Osteoblast (primary cell): ENCODE data around the gene ADAMTS13. TPM values are rescaled to one million over a fixed set of nuclear protein-coding genes. Genes with fewer than 3 reads are reported as not detected.

ENCODE experiments used
- DNase-seq: peaks from one replicate; pipeline ENCODE4 v3.0.0; 2011; ENCODE audit warnings: low spot score, mixed read lengths; ENCODE audit not compliant: insufficient read length; ENCODE audit errors: missing footprints
- H2AFZ ChIP-seq: 2 replicates; pipeline ENCODE4 v1.6.0; 2011; ENCODE audit warnings: mild to moderate bottlenecking, low read length
- H3K27ac ChIP-seq: 2 replicates; pipeline ENCODE4 v1.5.1; 2011; ENCODE audit warnings: mild to moderate bottlenecking, low read depth, low read length, moderate library complexity
- H3K27me3 ChIP-seq: 2 replicates; pipeline ENCODE4 v1.6.0; 2012; ENCODE audit warnings: mild to moderate bottlenecking, control low read depth, inconsistent platforms, low read length, moderate library complexity; ENCODE audit not compliant: insufficient read depth
- H3K36me3 ChIP-seq: 2 replicates; pipeline ENCODE4 v1.5.1; 2011; ENCODE audit warnings: mild to moderate bottlenecking, low read length, control low read depth, moderate library complexity; ENCODE audit not compliant: insufficient read depth
- H3K4me1 ChIP-seq: 2 replicates; pipeline ENCODE4 v1.5.1; 2011; ENCODE audit warnings: mild to moderate bottlenecking, low read length, control low read depth, moderate library complexity; ENCODE audit not compliant: insufficient read depth
- H3K4me2 ChIP-seq: 2 replicates; pipeline ENCODE4 v1.6.0; 2011; ENCODE audit warnings: mild to moderate bottlenecking, low read length; ENCODE audit not compliant: insufficient read depth
- H3K4me3 ChIP-seq: fragments of 200-600 bp; sonication (generic); 3 replicates; pipeline ENCODE4 v1.5.1; 2012; ENCODE audit warnings: mild to moderate bottlenecking, low read length, inconsistent platforms; ENCODE audit not compliant: insufficient read depth
- H3K79me2 ChIP-seq: 2 replicates; pipeline ENCODE4 v1.6.0; 2012; ENCODE audit warnings: mild to moderate bottlenecking, low read length, control low read depth, inconsistent platforms; ENCODE audit not compliant: insufficient read depth
- H3K9me3 ChIP-seq: 2 replicates; pipeline ENCODE4 v1.5.1; 2011; ENCODE audit warnings: low read depth, low read length, control low read depth
- H4K20me1 ChIP-seq: 2 replicates; pipeline ENCODE4 v1.6.0; 2012; ENCODE audit warnings: mild to moderate bottlenecking, low read length, control low read depth; ENCODE audit not compliant: insufficient read depth
- CTCF ChIP-seq: IDR thresholded peaks from 2 replicates; pipeline ENCODE4 v1.5.1; 2011; ENCODE audit warnings: mild to moderate bottlenecking, low read depth, low read length, moderate library complexity; ENCODE audit errors: extremely low read depth
- total RNA-seq: library from RNA; depleted of rRNA; stranded (reverse); fragments of >200 nt; gene quantifications from 2 replicates; pipeline ENCODE4 v1.2.3, GENCODE V29; 2012

ADAMTS13 gene
- total RNA-seq, 1 donor, result 1.4 TPM

DNA sequence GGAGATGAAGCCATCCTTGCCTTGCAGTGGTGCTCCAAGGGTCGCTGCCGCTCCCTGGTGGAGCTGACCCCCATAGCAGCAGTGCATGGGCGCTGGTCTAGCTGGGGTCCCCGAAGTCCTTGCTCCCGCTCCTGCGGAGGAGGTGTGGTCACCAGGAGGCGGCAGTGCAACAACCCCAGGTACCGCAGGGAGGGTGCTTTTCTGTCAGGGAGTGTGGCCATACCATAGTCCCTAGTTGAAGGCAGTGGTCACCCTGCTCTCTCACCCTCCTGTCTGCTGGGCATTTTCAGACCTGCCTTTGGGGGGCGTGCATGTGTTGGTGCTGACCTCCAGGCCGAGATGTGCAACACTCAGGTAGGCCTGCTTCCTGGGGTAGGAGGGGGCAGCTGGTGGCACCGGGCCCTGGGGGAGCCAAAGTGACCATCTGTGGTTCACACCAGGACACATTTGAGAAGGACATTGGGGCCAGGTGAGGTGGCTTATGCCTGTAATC lies 11.2 kb downstream of the ADAMTS13 start:
- Histone ChIP-seq H3K36me3 (no peaks in the 10 kb centered on the region), H3K4me3 (no peak overlapping the region), H3K9me3 (no peaks in the 10 kb centered on the region), H3K4me2 (no peak overlapping the region), H3K4me1 (no peaks in the 10 kb centered on the region), H2AFZ (no peak overlapping the region), H3K27me3 (peaks cover 4% of the 10 kb centered on the region), H3K79me2 (no peaks in the 10 kb centered on the region), H4K20me1 (no peaks in the 10 kb centered on the region), H3K27ac (no peak overlapping the region)
- DNase-seq, result peak; percentile 76
- TF ChIP-seq CTCF, result no peak

DNA sequence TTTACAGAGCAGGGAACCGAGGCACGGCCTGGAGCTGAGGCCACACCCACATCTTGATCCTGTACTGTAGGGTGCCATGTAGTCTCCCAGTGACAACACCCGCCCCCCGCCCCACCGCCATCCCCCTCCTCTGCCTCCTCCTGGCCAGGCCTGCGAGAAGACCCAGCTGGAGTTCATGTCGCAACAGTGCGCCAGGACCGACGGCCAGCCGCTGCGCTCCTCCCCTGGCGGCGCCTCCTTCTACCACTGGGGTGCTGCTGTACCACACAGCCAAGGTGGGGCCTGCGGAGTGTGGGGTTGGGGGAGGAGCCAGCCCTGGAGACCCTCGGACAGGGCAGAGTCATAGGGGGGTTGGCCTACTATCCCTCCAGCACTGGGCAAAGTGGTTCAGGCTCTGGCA lies 14.5 kb downstream of the ADAMTS13 start:
- H3K4me2 ChIP-seq, result no peak overlapping the region

GRCh38 chr9:133437753-133438531 lies 15.8 kb downstream of the ADAMTS13 start:
- Histone ChIP-seq H3K79me2 (no peaks in the 10 kb centered on the region), H3K4me3 (no peak overlapping the region), H3K9me3 (no peaks in the 10 kb centered on the region), H3K36me3 (no peaks in the 10 kb centered on the region), H4K20me1 (no peaks in the 10 kb centered on the region), H3K27me3 (no peaks in the 10 kb centered on the region), H3K27ac (no peak overlapping the region), H3K4me2 (no peak overlapping the region), H2AFZ (no peak overlapping the region), H3K4me1 (no peaks in the 10 kb centered on the region)
- TF ChIP-seq CTCF, result no peak
- no peak for DNase-seq

More for the DNA sequence above, 14.5 kb downstream of the ADAMTS13 start:
- no peaks in the 10 kb centered on the region for H3K9me3 ChIP-seq
- no peaks in the 10 kb centered on the region for H3K79me2 ChIP-seq
- H3K36me3 ChIP-seq, result no peaks in the 10 kb centered on the region
- H4K20me1 ChIP-seq, result no peaks in the 10 kb centered on the region
- no peak overlapping the region for H3K27ac ChIP-seq
- H3K4me3 ChIP-seq, result no peak overlapping the region
- no peaks in the 10 kb centered on the region for H3K4me1 ChIP-seq
- H2AFZ ChIP-seq, result no peak overlapping the region
- TF ChIP-seq CTCF, result no peak
- no peak for DNase-seq
- no peaks in the 10 kb centered on the region for H3K27me3 ChIP-seq

GRCh38 chr9:133439337-133439736 lies 17.2 kb downstream of the ADAMTS13 start:
- no peaks in the 10 kb centered on the region for H3K36me3 ChIP-seq
- H3K27me3 ChIP-seq, result no peaks in the 10 kb centered on the region
- no peak overlapping the region for H3K27ac ChIP-seq
- H3K4me3 ChIP-seq, result no peak overlapping the region
- H3K4me1 ChIP-seq, result no peaks in the 10 kb centered on the region
- H2AFZ ChIP-seq, result no peak overlapping the region
- H3K79me2 ChIP-seq, result no peaks in the 10 kb centered on the region
- no peak overlapping the region for H3K4me2 ChIP-seq
- H4K20me1 ChIP-seq, result no peaks in the 10 kb centered on the region
- no peak for TF ChIP-seq CTCF
- no peaks in the 10 kb centered on the region for H3K9me3 ChIP-seq
- DNase-seq, result no peak
